HG02870 (cell line): ENCODE results near the gene PRIMA1.

Experiments
- ATAC-seq: cut with Tn5 transposase; IDR thresholded peaks from one replicate; pipeline ENCODE4 v1.9.1; 2021; ENCODE audit warnings: mild to moderate bottlenecking, moderate library complexity; ENCODE audit not compliant: unreplicated experiment

Gene PRIMA1

GRCh38 chr14:93685121-93685895 is 103.0 kb downstream of the PRIMA1 start:
- no peak for ATAC-seq

- no peak for ATAC-seq
These were observed 105.1 kb downstream of the PRIMA1 start for GRCh38 chr14:93683226-93683625.

DNA sequence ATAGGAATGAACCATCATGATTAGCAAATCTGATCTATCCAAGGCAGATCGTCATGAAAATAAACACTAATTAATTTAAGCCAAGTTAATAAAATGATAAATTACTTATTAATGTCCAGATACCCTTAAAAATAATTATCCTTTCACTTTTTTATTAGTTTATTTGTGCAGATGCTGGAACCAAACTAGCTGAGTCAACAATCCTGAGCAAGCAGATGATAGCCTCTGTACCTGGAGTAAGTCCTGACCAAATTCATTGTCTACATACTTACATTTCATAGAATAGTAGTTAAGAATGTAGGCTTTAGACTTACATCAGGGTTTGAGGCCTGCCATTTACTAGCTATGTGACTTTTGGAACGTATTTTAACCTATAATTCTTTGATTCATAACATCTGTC is 105.8 kb downstream of the PRIMA1 start:
- ATAC-seq = no peak

GRCh38 chr14:93676416-93676958 is 111.8 kb downstream of the PRIMA1 start:
- ATAC-seq = no peak

- ATAC-seq = no peak
These were observed 112.6 kb downstream of the PRIMA1 start for GRCh38 chr14:93675651-93676050.

GRCh38 chr14:93674343-93674742 is 113.9 kb downstream of the PRIMA1 start:
- no peak for ATAC-seq

DNA sequence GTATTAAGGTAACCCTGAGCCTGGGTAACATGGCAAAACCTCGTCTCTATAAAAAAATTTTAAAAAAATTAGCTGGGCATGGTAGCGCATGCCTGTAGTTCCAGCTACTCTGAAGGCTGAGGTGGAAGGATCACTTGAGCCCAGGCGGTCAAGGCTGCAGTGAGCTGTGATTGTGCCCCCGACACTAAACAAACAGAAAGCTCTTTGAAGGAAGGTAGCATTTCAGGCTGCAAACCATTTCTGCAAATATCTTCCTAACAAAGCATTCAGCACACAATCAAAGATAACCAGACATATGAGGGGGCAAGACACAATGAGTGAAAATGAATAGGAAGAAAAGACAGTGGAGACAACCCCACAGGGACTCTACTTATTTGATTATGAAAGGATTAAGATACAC is 118.7 kb downstream of the PRIMA1 start:
- ATAC-seq = no peak
